ENCODE results near the gene SAMD4A.

- no peak for TF ChIP-seq EZH2 (IDR thresholded peaks at IDR 0.05; ENCODE audit: insufficient read depth, poor library complexity, severe bottlenecking)
- no peak for TF ChIP-seq EZH2phosphoT487 (IDR thresholded peaks at IDR 0.05; ENCODE audit: insufficient read depth, low read depth)
Measured at GRCh38 chr14:54658836-54659235, 91.9 kb downstream of the SAMD4A start.
